Measurements from ENCODE around the gene EEFSEC.

EEFSEC gene

DNA sequence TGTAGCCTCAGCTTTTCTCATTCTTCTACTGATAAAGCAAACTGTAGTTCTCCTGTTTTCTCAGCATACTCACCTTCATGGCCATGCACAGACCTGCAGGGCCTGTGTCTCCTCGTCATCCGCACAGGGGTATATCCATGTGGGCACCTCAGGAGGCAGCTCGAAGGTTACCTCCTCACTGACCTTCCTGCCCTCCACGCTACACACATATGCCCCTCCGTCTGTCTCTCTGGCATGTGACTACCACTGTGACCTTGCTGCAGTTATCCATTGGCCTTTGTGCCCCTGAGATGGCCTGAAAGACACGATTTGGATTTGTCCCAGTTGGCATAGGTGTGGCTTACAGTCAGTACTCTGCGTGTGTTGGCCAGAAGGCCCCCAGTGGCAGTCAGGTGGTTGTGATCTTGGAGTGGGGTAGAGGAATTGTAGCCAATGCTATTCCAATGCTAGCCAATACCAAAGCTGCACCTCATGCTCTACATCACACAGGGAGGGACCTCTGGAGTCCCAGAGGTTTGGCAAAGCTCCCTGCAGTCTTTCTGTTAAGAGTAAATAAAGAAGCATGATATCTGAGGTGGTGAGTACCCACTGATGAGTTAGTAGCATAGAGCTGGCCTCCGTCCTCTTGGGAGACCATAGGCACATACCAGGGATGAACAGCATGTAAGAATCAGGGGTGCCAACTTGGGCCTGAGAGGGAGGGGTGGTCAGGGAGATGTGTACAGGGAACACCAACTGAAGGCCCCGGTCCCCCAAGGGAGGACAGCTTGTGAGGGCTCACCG lies 143.4 kb downstream of the EEFSEC start:
- H3K4me3 ChIP-seq (ENCODE audit: low read depth, low read length): no peak overlapping the region
- TF ChIP-seq, protein P1, sequence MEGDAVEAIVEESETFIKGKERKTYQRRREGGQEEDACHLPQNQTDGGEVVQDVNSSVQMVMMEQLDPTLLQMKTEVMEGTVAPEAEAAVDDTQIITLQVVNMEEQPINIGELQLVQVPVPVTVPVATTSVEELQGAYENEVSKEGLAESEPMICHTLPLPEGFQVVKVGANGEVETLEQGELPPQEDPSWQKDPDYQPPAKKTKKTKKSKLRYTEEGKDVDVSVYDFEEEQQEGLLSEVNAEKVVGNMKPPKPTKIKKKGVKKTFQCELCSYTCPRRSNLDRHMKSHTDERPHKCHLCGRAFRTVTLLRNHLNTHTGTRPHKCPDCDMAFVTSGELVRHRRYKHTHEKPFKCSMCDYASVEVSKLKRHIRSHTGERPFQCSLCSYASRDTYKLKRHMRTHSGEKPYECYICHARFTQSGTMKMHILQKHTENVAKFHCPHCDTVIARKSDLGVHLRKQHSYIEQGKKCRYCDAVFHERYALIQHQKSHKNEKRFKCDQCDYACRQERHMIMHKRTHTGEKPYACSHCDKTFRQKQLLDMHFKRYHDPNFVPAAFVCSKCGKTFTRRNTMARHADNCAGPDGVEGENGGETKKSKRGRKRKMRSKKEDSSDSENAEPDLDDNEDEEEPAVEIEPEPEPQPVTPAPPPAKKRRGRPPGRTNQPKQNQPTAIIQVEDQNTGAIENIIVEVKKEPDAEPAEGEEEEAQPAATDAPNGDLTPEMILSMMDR (IDR thresholded peaks at IDR 0.05; ENCODE audit: borderline replicate concordance, insufficient read depth, low read depth, low read length): no peak

DNA sequence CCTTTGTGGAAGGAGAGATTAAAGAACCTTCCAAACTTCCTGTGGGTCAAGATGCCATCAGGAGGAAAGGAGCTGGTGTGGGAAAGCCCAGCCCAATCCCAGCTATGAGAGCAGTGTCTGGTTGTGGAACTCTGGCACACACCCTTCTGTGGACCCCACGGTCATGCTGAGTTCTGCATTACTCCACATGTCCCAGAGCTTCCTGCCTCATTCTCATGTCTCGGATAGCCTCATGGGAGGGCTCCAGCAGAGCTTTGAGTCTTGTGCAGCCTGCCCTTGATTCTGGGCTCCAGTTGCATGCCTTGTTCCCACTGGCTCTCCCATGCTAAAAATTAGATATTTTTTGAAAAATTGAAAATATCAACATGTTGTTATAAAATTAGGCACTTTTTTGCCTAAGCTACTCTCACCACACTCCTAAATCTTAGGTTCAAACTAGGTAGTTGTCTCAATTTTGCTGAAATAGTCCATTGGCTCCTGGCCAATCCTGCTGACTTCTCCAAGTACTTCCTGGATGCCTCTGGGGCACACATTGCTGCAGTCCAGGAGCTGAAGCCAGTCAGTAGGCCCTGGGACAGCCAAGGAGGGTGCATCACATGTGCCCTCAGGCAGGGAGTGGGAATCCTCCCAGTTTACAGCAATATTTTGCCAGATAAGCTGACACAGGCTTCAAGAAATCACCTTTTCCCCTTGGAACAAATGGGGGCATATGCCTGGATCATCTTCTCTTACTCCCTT lies 144.3 kb downstream of the EEFSEC start:
- no peak overlapping the region for H3K4me3 ChIP-seq (ENCODE audit: low read depth, low read length)
- TF ChIP-seq, protein P1 (IDR thresholded peaks at IDR 0.05; ENCODE audit: borderline replicate concordance, insufficient read depth, low read depth, low read length): no peak

DNA sequence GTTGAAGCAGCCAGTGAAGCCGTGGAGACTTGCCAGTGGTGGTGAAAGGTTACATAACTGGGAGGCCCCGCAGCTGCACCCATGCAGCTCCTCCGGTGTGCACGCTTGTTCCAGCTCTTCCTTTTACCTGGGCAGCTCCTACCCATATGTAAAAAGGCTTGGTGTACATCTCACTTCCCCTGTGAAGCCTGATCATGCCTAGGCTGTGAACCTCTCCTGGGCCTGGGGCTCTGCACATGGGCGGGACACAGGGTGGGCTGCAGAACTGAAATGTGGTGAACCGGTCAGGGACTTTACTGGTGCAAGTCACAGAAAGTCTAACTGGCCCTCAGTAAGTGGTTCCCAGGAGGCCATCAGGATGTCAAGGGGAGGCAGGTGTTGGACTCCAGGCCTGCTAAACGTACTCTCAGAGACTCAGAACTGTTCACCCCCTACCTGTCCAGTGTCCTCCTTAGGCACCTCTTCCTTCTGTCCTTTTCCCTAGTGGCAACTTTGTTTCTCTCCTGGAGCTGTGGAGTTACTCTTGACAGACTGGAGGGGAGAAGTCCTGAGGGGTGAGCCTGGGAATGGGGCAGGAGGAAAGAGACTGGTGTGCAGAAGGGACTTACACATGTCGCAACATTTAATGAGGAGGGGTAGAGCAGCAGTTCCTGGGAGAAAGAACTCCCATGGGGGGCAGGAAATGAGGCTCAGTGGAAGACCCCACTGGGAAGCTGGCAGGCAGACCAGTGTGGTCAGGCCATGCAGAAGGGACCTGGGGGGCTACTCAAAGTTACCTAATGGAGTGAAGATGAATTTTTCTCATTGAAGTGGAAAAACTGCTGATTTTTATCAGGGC lies 148.1 kb downstream of the EEFSEC start:
- TF ChIP-seq, protein P1 (IDR thresholded peaks at IDR 0.05; ENCODE audit: borderline replicate concordance, insufficient read depth, low read depth, low read length): no peak

DNA sequence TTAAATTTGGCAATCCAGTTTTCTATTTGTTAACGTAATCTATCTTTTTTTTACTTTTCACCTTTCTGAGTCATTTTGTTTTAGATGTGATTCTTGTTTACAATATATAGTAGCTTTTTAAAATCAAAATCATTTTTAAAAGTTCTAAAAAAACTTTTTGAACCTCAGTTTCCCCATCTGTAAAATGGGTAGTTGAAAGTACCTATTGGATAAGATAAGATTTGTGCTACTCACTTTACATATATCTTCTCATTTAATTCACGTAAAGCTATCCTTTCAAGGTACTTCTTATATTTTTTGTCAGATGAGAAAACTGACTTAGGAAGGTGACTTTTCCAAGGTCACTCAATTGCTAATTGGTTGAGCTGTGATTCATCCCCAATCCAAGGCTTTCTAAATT lies 153.2 kb downstream of the EEFSEC start:
- TF ChIP-seq, protein P1 (IDR thresholded peaks at IDR 0.05; ENCODE audit: borderline replicate concordance, insufficient read depth, low read depth, low read length): no peak

More for the DNA sequence above, 148.1 kb downstream of the EEFSEC start:
- H3K4me3 ChIP-seq (ENCODE audit: low read depth, low read length): no peak overlapping the region

DNA sequence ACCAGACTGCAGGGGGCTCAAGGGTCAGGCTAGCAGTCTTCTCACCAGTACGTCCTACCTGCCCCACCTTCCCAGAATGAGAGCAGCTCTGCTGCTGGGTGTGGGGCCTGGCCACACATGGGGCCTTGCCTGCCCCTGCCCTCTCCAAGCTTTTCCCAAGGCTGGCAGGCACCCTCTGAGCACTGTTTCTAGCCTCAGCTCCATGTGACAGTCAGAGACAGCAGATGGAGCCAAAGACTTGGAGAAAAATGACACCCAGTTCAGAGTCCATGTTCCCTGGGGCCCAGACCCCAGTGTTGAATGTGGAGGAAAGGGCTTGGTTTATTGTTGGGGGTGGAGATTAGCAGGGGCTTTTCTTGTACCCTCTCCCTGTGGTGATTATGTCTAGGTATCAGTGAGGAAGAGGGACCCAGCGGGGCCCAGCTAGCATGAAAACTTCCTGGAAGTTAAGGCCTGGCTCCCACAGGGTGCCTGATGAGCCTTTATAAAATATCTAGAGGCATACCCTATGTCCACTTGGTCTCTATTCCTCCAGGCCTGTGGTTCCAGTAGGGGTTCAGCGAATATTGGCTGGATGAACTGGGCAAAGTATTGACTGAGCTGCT lies 153.8 kb downstream of the EEFSEC start:
- H3K4me3 ChIP-seq (ENCODE audit: low read depth, low read length): no peak overlapping the region
- TF ChIP-seq, protein P1 (IDR thresholded peaks at IDR 0.05; ENCODE audit: borderline replicate concordance, insufficient read depth, low read depth, low read length): no peak

More for the DNA sequence above, 153.2 kb downstream of the EEFSEC start:
- H3K4me3 ChIP-seq (ENCODE audit: low read depth, low read length): no peak overlapping the region

DNA sequence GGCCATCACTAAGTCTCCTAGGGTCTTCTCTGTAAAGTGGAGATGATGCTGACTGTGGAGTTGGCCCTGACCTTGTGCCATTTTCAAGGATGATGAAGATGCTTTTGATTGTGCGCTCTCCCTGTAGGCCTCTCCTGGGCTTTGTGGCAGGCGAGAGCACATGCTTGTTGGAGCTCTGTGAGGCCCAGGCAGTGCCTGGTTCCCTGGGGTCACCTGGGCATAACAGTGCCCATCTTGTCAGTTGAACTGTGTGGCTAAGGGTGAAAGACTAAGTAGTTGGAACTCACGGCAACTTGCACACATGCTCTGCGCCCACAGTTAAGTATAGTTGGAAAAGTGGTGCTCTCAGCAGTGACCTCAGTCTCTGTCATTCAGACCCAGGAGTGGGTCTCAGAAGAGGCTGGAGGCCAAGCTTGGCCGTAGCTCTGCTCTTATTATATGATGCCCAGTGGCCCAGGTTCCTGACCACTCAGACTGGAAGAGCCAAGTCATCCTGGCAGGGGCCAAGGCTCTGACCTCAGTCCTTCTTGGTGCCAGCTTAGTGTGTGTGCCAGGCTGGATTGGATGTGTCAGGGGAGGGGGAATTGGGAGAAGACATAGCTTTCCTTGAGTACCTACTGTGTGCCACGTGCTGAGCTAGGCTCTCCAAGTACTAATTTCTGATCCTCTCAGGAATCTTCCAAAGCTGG lies 154.6 kb downstream of the EEFSEC start:
- H3K4me3 ChIP-seq (ENCODE audit: low read depth, low read length): no peak overlapping the region
- TF ChIP-seq, protein P1 (IDR thresholded peaks at IDR 0.05; ENCODE audit: borderline replicate concordance, insufficient read depth, low read depth, low read length): no peak
